Thymus (tissue), 11 donors: ENCODE results near the gene SLC25A21. TPM values are rescaled to one million over a fixed set of nuclear protein-coding genes. Genes with fewer than 3 reads are reported as not detected.

Source experiments
- DNase-seq, 9 donors: peaks; one replicate each; pipeline ENCODE4 v3.0.0-alpha.2; 2013; ENCODE audit warnings: low spot score in 9 of 9, low read depth in 6 of 9, missing footprints in 1 of 9
- H3K27ac ChIP-seq, 2 donors: one replicate each; pipeline ENCODE4 v1.5.1; 2013; ENCODE audit warnings: control low read depth in 1 of 2, low read depth in 1 of 2, low read length in 1 of 2, mild to moderate bottlenecking in 1 of 2, moderate library complexity in 1 of 2
- H3K27me3 ChIP-seq, 2 donors: one replicate each; pipeline ENCODE4 v1.5.1; 2013; ENCODE audit warnings: low read length in 1 of 2; ENCODE audit not compliant: control insufficient read depth in 2 of 2, insufficient read depth in 1 of 2
- H3K36me3 ChIP-seq, 2 donors: one replicate each; pipeline ENCODE4 v1.5.1; 2013; ENCODE audit warnings: low read length in 1 of 2, mild to moderate bottlenecking in 1 of 2, moderate library complexity in 1 of 2; ENCODE audit not compliant: control insufficient read depth in 2 of 2, insufficient read depth in 2 of 2
- H3K4me1 ChIP-seq, 2 donors: one replicate each; pipeline ENCODE4 v1.5.1; 2013; ENCODE audit warnings: low read length in 2 of 2; ENCODE audit not compliant: control insufficient read depth in 2 of 2, insufficient read depth in 2 of 2
- H3K4me3 ChIP-seq, 2 donors: one replicate each; pipeline ENCODE4 v1.5.1; 2013; ENCODE audit warnings: low read length in 2 of 2, control low read depth in 1 of 2, mild to moderate bottlenecking in 1 of 2
- H3K9me3 ChIP-seq, 2 donors: one replicate each; pipeline ENCODE4 v1.5.1; 2013; ENCODE audit warnings: low read length in 1 of 2, mild to moderate bottlenecking in 1 of 2; ENCODE audit not compliant: control insufficient read depth in 2 of 2, insufficient read depth in 1 of 2
- WGBS: extraction: QIAGEN DNeasy Blood & Tissue Kit; methylation state at CpG from one replicate; pipeline ENCODE4 v1.1.7; 2013; 5-methylcytosine and 5-hydroxymethylcytosine counted together
- polyA plus RNA-seq: library from polyadenylated mRNA; stranded (reverse); fragments of 200-250 nt; gene quantifications from one replicate; pipeline ENCODE4 v1.2.3, GENCODE V29; 2013
- total RNA-seq: library from RNA; stranded (reverse); fragments of 120-200 nt; gene quantifications from one replicate; pipeline ENCODE4 v1.2.4, GENCODE V29; 2013
- donor health status: healthy.

Gene SLC25A21
- total and polyA plus RNA-seq, 2 donors: 0.46 to 0.90 TPM

DNA sequence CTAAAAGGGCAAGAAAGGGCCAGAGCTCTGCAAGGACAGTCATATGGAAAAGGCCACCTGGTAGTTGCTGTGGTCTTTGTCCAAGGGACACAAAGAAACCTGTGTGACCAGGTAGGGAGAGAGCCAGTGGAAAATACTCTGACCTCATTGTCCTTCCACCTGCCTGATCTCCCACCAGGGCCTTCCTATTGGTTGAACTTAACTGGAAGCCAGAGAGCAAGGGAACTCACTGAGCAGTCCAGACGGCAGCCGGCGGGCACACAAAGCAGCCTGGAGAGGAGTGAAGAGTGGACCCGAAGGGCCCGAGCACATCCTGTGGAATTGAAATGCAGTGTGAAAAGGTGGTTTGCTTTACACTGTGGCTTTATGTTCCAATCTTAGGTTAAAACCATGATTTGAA, 120.7 kb downstream of the SLC25A21 start:
- Histone ChIP-seq H3K27me3 (no peaks in the 10 kb centered on the region), H3K27ac (no peak overlapping the region), H3K4me3 (no peak overlapping the region), H3K36me3 (no peaks in the 10 kb centered on the region), H3K9me3 (no peaks in the 10 kb centered on the region), H3K4me1 (no peaks in the 10 kb centered on the region)
- DNase-seq: no peak
- WGBS: 92% methylated on average over 5 of the region's 5 CpGs

DNA sequence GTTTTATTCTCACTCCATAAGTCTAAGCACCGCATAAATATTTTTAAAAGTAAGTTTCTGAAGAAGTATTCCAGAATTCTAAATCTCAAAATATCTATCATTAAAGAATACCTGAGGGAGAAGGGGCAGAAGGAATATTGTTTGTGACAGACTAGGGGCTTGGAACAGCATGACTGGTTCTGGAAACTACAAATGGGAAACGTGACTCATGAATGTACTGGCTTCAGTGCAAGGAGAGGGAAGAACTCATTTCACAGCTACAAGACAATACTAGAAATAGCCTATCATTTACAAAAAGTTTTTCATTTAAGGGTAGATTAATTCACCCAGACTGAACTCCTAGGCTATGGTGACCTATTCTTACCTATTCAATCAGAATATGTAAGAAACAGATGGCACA, 121.3 kb downstream of the SLC25A21 start:
- no peaks in the 10 kb centered on the region for H3K36me3 ChIP-seq
- 94% methylated on average over 2 of the region's 2 CpGs for WGBS
- no peaks in the 10 kb centered on the region for H3K4me1 ChIP-seq
- H3K9me3 ChIP-seq: no peaks in the 10 kb centered on the region
- no peak for DNase-seq
- no peaks in the 10 kb centered on the region for H3K27me3 ChIP-seq
- no peak overlapping the region for H3K27ac ChIP-seq
- H3K4me3 ChIP-seq: no peak overlapping the region

DNA sequence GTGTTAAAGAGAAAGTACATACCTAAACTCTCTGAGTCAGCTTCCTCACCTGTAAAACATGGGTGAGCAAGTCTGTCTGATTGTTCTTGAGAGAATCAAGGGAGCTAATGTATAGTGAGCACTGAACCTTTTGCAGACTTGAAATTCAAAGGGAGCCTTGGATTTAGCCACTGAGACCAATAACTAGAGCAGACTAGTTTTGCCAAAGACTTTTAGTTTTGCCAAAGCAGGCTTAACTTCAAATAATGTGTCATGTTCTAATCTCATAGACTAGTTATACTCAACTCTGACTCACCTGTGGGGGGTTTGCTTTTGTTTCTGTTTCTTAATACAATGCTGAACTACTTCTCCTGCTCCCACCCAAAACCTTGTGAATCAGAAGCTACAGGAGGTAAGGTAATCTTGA, 123.7 kb downstream of the SLC25A21 start:
- Histone ChIP-seq H3K27me3 (no peaks in the 10 kb centered on the region), H3K4me3 (no peak overlapping the region), H3K27ac (no peak overlapping the region), H3K4me1 (no peaks in the 10 kb centered on the region), H3K9me3 (no peaks in the 10 kb centered on the region), H3K36me3 (no peaks in the 10 kb centered on the region)
- DNase-seq: no peak

DNA sequence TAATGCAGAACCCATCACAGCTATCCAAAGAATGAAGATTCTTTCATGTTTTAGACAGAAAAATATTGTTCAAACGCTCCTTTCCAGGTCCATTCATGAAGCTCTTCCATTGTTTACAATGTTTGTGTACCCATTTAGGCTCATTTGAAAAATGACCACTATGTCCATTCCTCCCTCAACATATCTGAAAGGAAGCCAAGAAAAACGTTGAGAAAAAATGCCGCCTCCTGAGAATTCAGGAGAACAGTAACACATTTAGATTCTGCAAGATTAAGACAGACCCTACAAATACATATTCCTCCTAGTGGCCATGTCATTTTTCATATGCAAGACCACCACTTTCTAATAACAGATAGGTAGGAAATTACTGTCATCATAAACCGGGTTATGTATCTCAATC, 124.4 kb downstream of the SLC25A21 start:
- Histone ChIP-seq H3K9me3 (no peaks in the 10 kb centered on the region), H3K4me1 (no peaks in the 10 kb centered on the region), H3K4me3 (no peak overlapping the region), H3K27me3 (no peaks in the 10 kb centered on the region), H3K27ac (no peak overlapping the region), H3K36me3 (no peaks in the 10 kb centered on the region)
- DNase-seq: no peak
- 84% methylated on average over 4 of the region's 4 CpGs for WGBS

DNA sequence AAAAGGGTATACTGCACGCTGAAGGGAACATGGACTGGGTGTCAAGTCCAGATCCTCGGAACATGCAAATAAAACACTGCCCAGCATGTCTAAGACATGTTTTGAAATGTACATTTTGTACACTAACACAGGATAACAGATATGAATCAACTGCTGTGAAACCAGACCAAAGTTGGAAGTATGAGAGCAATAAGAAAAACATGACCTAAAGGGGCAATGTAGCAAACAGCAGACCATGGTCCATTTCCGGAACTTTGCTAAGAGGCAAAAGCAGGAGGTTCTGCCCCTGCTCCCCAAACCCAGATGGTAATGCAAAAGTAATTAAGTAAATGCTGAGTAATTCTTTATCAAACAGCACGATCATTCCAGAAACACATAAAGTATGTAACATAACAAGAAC, 125.2 kb downstream of the SLC25A21 start:
- no peak for DNase-seq
- WGBS: 91% methylated on average over 4 of the region's 4 CpGs
- Histone ChIP-seq H3K27me3 (no peaks in the 10 kb centered on the region), H3K4me3 (no peak overlapping the region), H3K4me1 (no peaks in the 10 kb centered on the region), H3K27ac (no peak overlapping the region), H3K36me3 (no peaks in the 10 kb centered on the region), H3K9me3 (no peaks in the 10 kb centered on the region)

DNA sequence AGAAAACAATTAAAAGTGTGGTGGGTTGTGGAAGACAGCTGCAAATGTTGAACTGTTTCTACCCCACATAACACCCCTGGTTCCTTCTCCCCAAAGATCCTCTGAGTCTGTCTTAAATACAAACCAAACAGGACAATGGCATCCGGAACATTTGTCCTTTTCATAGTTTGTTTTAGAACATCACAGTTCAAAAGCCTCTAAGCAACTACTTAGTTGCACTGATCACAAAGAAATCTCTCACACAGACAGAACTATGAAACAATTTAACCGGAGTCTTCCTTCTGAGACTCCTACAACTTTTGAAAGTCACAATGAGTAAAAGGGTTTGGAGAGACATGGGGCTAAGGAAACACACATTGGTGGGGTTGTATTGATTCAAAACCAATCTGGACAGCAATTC, 125.6 kb downstream of the SLC25A21 start:
- Histone ChIP-seq H3K27ac (no peak overlapping the region), H3K27me3 (no peaks in the 10 kb centered on the region), H3K4me3 (no peak overlapping the region), H3K9me3 (no peaks in the 10 kb centered on the region), H3K36me3 (no peaks in the 10 kb centered on the region), H3K4me1 (no peaks in the 10 kb centered on the region)
- 94% methylated on average over 2 of the region's 2 CpGs for WGBS
- no peak for DNase-seq

DNA sequence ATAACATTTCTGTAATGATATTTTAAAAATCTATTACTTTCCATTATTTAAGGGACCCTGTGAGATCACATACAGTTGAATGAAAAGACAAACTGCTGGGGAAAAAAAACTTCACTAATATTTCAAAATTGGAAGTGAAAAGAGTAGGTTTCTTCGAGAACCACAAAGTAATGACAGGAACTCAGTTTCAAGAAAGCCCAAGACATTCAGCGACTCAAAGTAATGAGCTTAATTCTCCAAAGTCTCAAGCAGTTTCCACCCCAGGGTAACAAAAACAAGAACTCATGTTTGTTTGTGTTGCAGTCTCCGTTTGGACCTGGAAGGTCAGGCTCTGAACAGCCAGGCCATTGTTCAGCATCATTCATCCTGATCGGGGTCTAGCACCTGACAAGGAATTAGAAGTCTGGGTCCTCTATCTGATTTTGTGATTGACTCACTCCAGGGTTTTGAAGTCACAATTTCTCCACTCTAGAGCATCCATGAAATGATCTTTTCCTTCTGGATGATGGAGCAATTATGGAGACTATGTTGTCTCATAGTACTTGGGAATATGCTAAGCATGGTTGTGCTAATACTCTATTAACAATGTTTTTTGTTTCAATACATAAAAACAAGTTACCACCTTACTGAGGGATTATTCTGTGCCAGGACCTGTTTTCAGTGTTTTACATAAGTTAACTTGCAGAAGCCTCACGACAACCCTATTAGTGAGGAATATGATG, 126.9 kb downstream of the SLC25A21 start:
- 65% methylated on average over 5 of the region's 5 CpGs for WGBS
- H3K36me3 ChIP-seq: no peaks in the 10 kb centered on the region
- H3K4me3 ChIP-seq: no peak overlapping the region
- DNase-seq: no peak
- H3K4me1 ChIP-seq: no peaks in the 10 kb centered on the region
- no peaks in the 10 kb centered on the region for H3K9me3 ChIP-seq
- H3K27me3 ChIP-seq: no peaks in the 10 kb centered on the region
- H3K27ac ChIP-seq: no peak overlapping the region

DNA sequence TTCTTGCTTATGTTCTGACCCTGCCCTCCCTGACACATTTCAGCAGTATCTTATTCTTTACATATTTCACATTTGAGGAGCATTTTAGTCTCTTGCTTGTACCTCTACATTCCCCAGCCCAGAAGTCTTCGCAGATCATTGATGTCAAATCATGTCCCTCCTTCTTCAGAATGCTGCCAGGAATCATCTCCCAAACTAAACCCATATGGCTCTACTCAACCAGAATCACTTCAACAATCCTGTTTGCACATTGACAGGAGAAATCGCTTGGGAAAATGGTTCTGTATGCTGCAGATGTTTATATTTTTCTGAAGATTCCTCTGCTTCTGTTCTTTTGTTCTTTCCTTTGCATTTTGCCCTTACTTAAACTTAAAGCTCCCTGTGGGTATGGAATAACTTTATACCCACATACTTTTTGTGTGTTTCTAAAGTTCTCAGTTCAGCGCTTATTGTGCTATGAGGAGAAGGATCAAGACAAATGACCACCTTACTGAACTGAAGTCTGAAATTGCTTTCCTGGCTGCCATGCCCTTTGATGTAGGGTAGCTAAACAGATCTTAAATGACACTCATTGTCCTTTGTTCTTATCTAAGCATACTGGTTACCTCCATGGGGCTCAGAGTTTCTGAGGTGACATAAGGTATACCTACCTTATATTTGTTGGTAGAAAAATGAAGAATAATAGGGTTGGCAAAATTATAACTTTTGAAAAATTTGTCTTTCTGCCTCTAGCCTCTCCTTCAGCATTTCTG, 134.6 kb downstream of the SLC25A21 start:
- Histone ChIP-seq H3K4me1 (no peaks in the 10 kb centered on the region), H3K36me3 (no peaks in the 10 kb centered on the region), H3K27me3 (no peaks in the 10 kb centered on the region), H3K27ac (no peak overlapping the region), H3K9me3 (no peaks in the 10 kb centered on the region), H3K4me3 (no peak overlapping the region)
- 89% methylated on average over 3 of the region's 3 CpGs for WGBS
- DNase-seq: no peak

DNA sequence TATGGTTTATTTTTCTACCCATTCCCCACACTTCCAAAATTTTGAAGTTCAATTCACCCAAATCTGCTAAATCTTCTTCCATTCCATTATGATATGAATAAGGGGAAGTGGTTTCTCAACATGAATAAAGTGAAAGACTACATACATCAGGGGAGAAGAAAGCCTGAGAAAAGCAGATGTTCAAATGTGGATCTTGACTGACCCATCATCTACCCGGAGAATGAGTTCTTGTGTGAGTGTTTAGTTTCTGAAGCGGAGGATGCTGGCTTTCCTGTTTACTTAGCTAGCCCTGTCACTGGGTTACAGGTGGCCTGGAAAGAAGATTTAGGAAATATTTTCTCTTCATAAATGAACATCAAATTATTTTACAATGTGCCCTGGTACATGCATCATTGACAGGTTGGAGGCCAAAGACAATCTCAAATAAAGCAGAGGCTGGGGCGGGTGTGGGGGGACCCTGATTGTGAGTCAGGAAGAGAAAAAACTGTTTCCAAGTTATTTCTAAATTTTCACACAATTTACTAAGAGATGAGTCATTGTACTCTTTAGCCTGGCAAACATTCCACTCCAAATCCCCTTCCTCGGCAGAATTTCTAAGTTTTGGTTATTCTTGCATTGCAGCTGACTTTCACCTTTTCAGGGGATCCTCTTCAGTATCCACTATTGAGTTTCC, 135.6 kb downstream of the SLC25A21 start:
- 67% methylated on average over 4 of the region's 4 CpGs for WGBS
- Histone ChIP-seq H3K36me3 (no peaks in the 10 kb centered on the region), H3K9me3 (no peaks in the 10 kb centered on the region), H3K27ac (no peak overlapping the region), H3K4me1 (no peaks in the 10 kb centered on the region), H3K4me3 (no peak overlapping the region), H3K27me3 (no peaks in the 10 kb centered on the region)
- no peak for DNase-seq
